ENCODE results near the gene GSE1.

- TF ChIP-seq POLR2AphosphoS5 (IDR thresholded peaks at IDR 0.05; ENCODE audit: low read depth, low read length) (no peak), POLR2A (IDR thresholded peaks at IDR 0.05; ENCODE audit: low read depth, low read length) (no peak)
These were observed 39.2 kb upstream of the GSE1 start for GRCh38 chr16:85573696-85574641.

All from GM12892 (cell line).